Activated CD4-positive, alpha-beta T cell treated with anti-CD3 and anti-CD28 coated beads, Interleukin-2, Interleukin-6, amounts not matched to agents 100 ng/mL and 50 ng/mL, durations not matched to agents 16 hours and 8 hours (primary cell): ENCODE measurements around the gene TBR1.

ENCODE experiments used
- DNase-seq: peaks from one replicate; pipeline ENCODE4 v3.0.0-alpha.2; 2020

Gene TBR1

GRCh38 chr2:161430386-161430785, 14.3 kb downstream of the TBR1 start:
- DNase-seq = no peak

DNA sequence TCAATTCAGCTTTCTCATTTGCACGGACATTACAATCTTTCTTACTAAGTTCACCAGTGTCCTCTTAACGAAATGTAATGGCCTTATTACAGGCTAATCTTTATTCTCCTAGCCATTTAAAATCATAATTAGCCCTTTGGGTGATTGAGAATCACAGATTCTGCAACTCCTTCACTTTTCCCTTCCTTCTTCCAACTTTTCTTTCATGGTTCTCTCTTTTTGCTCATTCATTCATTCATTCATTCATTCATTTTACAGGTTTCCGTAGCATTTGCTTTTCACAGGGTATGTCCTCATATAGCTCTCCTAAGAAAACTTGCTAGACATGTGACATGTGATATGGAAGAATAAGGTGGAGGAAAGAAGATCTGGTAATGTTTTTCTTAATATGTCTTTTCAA, 16.0 kb downstream of the TBR1 start:
- no peak for DNase-seq

GRCh38 chr2:161434118-161434517, 18.0 kb downstream of the TBR1 start:
- DNase-seq = no peak

GRCh38 chr2:161436411-161436810, 20.3 kb downstream of the TBR1 start:
- DNase-seq = no peak

DNA sequence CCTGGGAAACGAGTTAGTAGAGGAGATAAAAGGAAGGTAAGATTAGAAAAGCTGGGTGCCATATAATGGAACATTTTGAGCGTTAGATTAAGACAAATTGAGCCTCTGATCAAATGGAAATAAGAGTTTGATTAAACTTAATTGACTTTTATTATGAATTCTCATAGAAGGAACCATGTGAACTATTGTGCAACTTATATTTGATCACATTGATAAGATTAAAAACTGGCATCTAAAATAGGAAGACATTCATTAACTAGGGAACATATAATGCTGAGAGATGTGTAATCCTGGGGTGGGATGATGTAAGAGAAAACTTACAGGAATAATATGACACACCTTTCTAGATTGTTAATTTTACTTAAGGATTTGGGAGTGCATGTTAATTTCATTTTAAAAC, 22.5 kb downstream of the TBR1 start:
- no peak for DNase-seq

DNA sequence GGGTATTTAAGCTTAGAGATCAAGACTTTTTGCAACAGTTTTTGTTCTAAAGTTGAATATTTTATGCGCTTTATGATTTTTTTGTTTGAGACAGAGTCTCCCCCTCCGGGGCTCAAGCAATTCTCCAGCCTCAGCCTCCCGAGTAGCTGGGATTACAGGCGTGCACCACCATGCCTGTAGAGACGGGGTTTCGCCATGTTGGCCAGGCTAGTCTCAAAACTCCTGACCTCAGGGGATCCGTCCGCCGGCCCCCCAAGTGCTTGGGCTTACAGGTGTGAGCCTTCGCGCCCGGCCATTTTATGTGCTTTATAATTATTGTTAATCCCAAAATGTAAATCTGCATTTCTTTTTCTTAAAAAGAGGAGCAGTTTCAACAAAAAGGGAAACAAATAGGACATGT, 29.0 kb downstream of the TBR1 start:
- DNase-seq = no peak

- no peak for DNase-seq
Observed at GRCh38 chr2:161448431-161448830, 32.3 kb downstream of the TBR1 start.

DNA sequence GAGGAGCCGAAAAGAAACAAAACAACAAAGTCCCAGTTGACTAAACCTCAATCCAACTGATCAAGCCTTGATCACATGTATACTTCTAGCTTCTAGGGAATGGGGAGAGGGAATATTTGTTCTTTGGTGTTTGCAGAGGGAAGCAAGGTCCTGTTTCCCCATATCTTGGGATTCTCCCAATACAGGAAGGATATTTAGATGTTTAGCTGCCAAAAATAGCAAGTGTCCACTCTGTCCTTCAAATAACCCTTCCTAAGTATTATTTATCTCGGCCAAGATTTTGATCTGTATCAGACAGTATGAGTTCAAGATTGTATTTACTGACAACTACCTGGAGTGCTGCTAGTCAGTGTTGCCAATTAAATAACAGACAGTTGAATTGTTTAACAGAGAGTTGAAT, 55.5 kb downstream of the TBR1 start:
- DNase-seq = no peak

GRCh38 chr2:161474920-161475319, 58.8 kb downstream of the TBR1 start:
- DNase-seq = no peak
